Measurements from ENCODE around the gene SLC16A5.
"Not testable (repeated sequence)": the region's sequence is repeated elsewhere in the genome, so short reads cannot be mapped to it uniquely, and the experiment has no call there.

Gene SLC16A5

DNA sequence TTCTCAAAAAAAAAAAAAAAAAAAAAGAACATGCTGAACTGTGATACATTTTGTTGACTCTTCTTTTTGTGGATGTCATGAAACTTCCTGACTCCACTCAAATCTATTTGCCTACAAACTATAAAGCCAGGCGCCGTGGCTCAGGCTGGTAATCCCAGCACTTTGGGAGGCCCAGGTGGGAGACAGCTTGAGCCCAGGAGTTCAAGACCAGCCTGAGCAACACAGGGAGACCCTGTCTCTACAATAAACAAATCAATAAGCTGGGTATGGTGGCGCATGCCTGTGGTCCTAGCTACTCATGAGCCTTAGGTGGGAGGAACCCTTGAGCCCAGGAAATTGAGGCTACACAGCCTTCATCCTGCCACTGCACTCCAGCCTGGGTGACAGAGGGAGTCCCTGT is 45.2 kb downstream of the SLC16A5 start:
- FAIRE-seq, result no peak
- TF ChIP-seq, protein P1, sequence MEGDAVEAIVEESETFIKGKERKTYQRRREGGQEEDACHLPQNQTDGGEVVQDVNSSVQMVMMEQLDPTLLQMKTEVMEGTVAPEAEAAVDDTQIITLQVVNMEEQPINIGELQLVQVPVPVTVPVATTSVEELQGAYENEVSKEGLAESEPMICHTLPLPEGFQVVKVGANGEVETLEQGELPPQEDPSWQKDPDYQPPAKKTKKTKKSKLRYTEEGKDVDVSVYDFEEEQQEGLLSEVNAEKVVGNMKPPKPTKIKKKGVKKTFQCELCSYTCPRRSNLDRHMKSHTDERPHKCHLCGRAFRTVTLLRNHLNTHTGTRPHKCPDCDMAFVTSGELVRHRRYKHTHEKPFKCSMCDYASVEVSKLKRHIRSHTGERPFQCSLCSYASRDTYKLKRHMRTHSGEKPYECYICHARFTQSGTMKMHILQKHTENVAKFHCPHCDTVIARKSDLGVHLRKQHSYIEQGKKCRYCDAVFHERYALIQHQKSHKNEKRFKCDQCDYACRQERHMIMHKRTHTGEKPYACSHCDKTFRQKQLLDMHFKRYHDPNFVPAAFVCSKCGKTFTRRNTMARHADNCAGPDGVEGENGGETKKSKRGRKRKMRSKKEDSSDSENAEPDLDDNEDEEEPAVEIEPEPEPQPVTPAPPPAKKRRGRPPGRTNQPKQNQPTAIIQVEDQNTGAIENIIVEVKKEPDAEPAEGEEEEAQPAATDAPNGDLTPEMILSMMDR (IDR thresholded peaks at IDR 0.05; ENCODE audit: insufficient read depth, missing control alignments), result no peak
- no peak for DNase-seq (ENCODE audit: insufficient read length, low spot score)

DNA sequence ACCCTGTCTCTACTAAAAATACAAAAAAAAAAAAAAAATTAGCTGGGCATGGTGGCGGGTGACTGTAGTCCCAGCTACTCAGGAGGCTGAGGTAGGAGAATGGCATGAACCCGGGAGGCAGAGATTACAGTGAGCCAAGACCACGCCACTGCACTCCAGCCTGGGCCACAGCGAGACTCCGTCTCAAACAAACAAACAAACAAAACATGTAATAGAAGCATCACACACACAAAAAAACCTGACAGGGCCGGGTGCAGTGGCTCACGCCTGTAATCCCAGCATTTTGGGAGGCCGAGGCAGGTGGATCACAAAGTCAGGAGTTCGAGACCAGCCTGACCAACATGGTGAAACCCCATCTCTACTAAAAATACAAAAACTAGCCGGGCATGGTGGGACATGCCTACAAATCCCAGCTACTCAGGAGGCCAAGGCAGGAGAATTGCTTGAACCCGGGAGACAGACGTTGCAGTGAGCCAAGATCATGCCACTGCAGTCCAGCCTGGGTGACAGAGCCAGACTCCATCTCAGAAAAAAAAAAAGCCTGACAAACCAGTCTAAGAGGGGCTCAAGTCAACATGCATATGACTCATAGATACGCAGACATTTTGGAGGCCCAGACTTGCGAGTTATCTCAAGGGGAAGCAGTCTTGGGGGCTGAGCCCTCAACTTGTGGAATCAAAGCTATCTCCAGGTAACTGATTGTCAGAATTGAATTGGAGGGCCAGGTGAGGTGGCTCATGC is 46.0 kb downstream of the SLC16A5 start:
- not testable (repeated sequence) for DNase-seq (ENCODE audit: insufficient read length, low spot score); FAIRE-seq

DNA sequence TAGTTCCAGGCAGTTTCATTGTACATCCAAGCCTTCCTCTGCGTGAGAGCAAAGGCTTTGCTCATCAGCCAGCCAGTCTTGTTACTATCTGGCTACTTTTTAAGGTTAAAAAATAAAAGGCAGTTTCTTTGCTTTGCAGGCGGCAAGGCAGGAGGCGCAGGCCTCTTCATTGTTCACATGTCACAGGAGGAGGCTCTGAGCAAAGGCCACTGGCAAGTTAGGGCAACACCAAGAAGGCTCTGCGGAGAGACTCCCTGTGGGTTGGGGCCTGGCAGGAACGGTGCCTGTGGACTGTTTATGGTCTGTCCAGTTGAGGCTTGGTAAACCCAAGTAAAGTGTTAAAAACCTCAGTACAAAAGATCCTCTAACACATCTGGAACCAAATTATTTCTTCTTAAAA is 47.7 kb downstream of the SLC16A5 start:
- FAIRE-seq (no peak), DNase-seq (ENCODE audit: insufficient read length, low spot score) (no peak)
- TF ChIP-seq, protein P1 (IDR thresholded peaks at IDR 0.05; ENCODE audit: insufficient read depth, missing control alignments), result no peak

DNA sequence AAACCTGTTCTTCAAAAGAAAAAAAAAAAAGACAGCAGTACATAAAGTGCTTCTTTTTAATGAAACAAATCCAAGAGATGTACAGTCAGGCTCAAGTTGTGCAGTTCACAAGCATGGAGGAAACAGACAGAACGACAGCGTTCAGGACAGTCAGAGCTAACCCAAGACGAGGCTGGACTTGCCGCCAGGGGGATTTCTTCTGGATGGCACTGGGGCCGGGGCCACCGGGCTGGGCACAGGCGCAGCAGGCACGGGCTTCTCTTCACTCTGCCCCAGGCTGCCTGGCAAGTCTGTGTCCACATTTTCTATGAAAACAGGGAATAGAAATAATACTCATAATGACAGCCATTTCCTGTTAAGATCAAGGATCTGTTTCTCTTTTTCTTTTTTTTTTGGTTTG is 48.2 kb downstream of the SLC16A5 start:
- TF ChIP-seq, protein P1 (IDR thresholded peaks at IDR 0.05; ENCODE audit: insufficient read depth, missing control alignments), result no peak
- FAIRE-seq (no peak), DNase-seq (ENCODE audit: insufficient read length, low spot score) (no peak)

DNA sequence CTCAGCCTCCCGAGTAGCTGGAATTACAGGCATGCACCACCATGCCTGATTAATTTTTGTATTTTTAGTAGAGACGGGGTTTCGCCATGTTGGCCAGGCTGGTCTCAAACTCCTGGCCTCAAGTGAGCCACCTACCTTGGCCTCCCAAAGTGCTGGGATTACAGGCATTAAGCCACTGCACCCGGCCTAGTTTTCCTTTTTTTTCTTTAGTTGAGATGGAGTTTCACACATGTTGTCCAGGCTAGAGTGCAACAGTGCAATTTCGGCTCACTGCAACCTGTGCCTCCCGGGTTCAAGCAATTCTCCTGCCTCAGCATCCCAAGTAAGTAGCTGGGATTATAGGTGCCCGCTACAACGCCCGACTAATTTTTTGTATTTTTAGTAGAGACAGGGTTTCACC is 50.0 kb downstream of the SLC16A5 start:
- FAIRE-seq; DNase-seq (ENCODE audit: insufficient read length, low spot score): not testable (repeated sequence)

DNA sequence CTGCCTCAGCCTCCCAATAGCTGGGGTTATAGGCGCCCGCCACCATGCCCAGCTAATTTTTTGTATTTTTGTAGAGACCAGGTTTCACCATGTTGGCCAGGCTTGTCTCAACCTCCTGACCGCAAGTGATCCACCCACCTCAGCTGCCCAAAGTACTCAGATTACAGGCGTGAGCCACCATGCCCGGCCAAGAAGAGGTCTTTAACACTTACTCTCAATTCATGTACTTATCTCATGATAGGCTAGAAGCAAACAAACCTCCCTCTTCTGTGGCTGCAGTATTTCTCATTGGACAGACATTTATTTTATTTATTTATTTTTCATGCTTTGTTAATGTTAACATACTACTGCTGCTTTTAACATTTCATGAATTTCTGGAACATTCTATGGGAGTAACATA is 50.8 kb downstream of the SLC16A5 start:
- TF ChIP-seq, protein P1 (IDR thresholded peaks at IDR 0.05; ENCODE audit: insufficient read depth, missing control alignments), result no peak
- no peak for DNase-seq (ENCODE audit: insufficient read length, low spot score)
- no peak for FAIRE-seq

DNA sequence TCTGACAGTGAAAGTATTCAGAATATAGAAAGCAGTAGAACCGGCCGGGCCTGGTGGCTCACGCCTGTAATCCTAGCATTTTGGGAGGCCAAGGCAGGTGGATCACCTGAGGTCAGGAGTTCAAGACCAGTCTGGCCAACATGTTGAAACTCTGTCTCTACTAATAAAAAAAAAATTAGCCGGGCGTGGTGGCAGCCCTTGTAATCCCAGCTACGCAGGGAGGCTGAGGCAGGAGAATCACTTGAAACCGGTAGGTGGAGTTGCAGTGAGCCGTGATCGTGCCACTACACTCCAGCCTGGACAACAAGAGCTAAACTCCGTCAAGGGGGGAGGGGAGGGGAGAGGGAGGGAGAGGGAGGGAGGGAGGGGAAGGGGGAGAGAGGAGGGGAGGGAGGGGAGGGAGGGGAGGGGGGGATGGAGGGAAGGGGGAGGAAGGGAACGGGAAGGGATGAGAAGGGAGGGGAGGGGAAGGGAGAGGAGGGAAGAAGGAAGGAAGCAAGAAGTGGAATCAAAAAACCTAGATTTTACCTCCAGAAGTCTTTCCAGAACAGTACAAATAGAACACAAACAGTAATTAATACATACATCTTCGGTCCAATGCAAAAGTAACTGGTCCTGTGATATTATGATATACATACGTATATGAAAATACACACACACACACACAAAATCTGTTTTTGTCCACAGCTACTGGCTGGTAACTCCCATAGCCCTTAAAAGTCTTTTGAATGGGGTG is 54.6 kb downstream of the SLC16A5 start:
- FAIRE-seq, result no peak
- TF ChIP-seq, protein P1 (IDR thresholded peaks at IDR 0.05; ENCODE audit: insufficient read depth, missing control alignments), result no peak
- no peak for DNase-seq (ENCODE audit: insufficient read length, low spot score)

DNA sequence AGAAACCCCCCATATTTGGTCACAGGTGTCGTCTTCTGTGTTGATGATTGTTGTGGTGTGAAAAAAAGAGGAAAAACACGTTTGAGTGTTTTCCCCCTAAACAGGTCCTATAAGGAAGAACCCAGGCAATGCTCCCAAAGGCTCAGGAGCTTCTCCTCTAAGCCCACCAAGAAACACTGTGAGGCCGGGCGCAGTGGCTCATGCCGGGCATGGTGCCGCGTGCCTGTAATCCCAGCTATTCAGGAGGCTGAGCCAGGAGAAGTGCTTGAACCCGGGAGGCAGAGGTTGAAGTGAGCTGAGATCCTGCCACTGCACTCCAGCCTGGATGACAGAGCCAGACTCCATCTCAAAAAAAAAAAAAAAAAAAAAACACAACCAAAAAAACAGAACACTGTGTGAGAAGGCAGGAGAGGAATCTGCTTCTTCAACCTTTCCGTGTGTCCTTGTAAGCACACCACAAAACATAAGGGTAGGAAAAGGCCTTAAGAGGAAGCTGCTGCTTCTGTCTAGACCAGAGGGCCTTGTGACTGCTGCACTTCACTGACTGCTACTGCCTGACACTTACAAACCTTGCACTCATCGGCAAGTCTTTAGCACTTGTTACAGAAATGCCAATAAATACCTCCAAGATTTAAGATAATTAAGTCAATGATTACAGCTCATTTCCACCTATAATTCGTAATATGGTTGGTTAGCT is 57.2 kb downstream of the SLC16A5 start:
- TF ChIP-seq, protein P1 (IDR thresholded peaks at IDR 0.05; ENCODE audit: insufficient read depth, missing control alignments), result no peak
- no peak for FAIRE-seq
- DNase-seq (ENCODE audit: insufficient read length, low spot score), result no peak

Measured in D721Med (cell line).